Measurements from ENCODE around the gene SH3PXD2B.
"Not testable (repeated sequence)": the region's sequence is repeated elsewhere in the genome, so short reads cannot be mapped to it uniquely, and the experiment has no call there.

Gene SH3PXD2B

GRCh38 chr5:172491481-172491880, 37.2 kb upstream of the SH3PXD2B start:
- Mint-ChIP-seq H3K36me3 (no peaks in the 10 kb centered on the region), H3K27me3 (peaks cover 20% of the 10 kb centered on the region), H3K9me3 (no peaks in the 10 kb centered on the region), H3K4me3 (no peak overlapping the region), H3K4me1 (no peaks in the 10 kb centered on the region), H3K27ac (no peak overlapping the region)
- no peak for DNase-seq
- CTCF ChIA-PET: interaction anchor here (1.4 to 1.5 kb wide), 2 partner anchors 12 to 138 kb away, joined by 3 read pairs; no protein-coding TSS in a partner anchor

- Mint-ChIP-seq H3K27me3 (peaks cover 20% of the 10 kb centered on the region), H3K9me3 (no peaks in the 10 kb centered on the region), H3K4me3 (no peak overlapping the region), H3K4me1 (no peaks in the 10 kb centered on the region), H3K36me3 (no peaks in the 10 kb centered on the region), H3K27ac (no peak overlapping the region)
- DNase-seq: no peak
- CTCF ChIA-PET: interaction anchor here (1.4 to 1.5 kb wide), 2 partner anchors 11 to 139 kb away, joined by 3 read pairs; no protein-coding TSS in a partner anchor
Observed at GRCh38 chr5:172490514-172491461, 36.5 kb upstream of the SH3PXD2B start.

- peaks cover 4% of the 10 kb centered on the region for H3K27me3 Mint-ChIP-seq
- DNase-seq: no peak
- no peak overlapping the region for H3K4me3 Mint-ChIP-seq
- no peak overlapping the region for H3K27ac Mint-ChIP-seq
- no peaks in the 10 kb centered on the region for H3K4me1 Mint-ChIP-seq
- peaks cover 10% of the 10 kb centered on the region for H3K9me3 Mint-ChIP-seq
- no peaks in the 10 kb centered on the region for H3K36me3 Mint-ChIP-seq
- CTCF ChIA-PET: no interaction called here
Observed at GRCh38 chr5:172488221-172488620, 33.9 kb upstream of the SH3PXD2B start.

GRCh38 chr5:172487671-172488070, 33.3 kb upstream of the SH3PXD2B start:
- Mint-ChIP-seq H3K27ac (no peak overlapping the region), H3K27me3 (peaks cover 6% of the 10 kb centered on the region), H3K4me1 (no peaks in the 10 kb centered on the region), H3K9me3 (peaks cover 10% of the 10 kb centered on the region), H3K4me3 (no peak overlapping the region), H3K36me3 (no peaks in the 10 kb centered on the region)
- DNase-seq: no peak
- CTCF ChIA-PET: no interaction called here

GRCh38 chr5:172486912-172487311, 32.6 kb upstream of the SH3PXD2B start:
- H3K27me3 Mint-ChIP-seq: peaks cover 8% of the 10 kb centered on the region
- H3K4me3 Mint-ChIP-seq: no peak overlapping the region
- no peaks in the 10 kb centered on the region for H3K4me1 Mint-ChIP-seq
- H3K36me3 Mint-ChIP-seq: no peaks in the 10 kb centered on the region
- CTCF ChIA-PET: no interaction called here
- no peak overlapping the region for H3K27ac Mint-ChIP-seq
- peaks cover 10% of the 10 kb centered on the region for H3K9me3 Mint-ChIP-seq
- DNase-seq: no peak

GRCh38 chr5:172486451-172486850, 32.1 kb upstream of the SH3PXD2B start:
- H3K27me3 Mint-ChIP-seq: peaks cover 8% of the 10 kb centered on the region
- H3K36me3 Mint-ChIP-seq: no peaks in the 10 kb centered on the region
- peaks cover 10% of the 10 kb centered on the region for H3K9me3 Mint-ChIP-seq
- CTCF ChIA-PET: no interaction called here
- H3K4me1 Mint-ChIP-seq: no peaks in the 10 kb centered on the region
- H3K4me3 Mint-ChIP-seq: no peak overlapping the region
- no peak for DNase-seq
- no peak overlapping the region for H3K27ac Mint-ChIP-seq

- H3K27ac Mint-ChIP-seq: no peak overlapping the region
- H3K4me3 Mint-ChIP-seq: no peak overlapping the region
- DNase-seq: no peak
- peaks cover 8% of the 10 kb centered on the region for H3K27me3 Mint-ChIP-seq
- CTCF ChIA-PET: no interaction called here
- peaks cover 10% of the 10 kb centered on the region for H3K9me3 Mint-ChIP-seq
- H3K4me1 Mint-ChIP-seq: no peaks in the 10 kb centered on the region
- no peaks in the 10 kb centered on the region for H3K36me3 Mint-ChIP-seq
Observed at GRCh38 chr5:172485511-172486202, 31.3 kb upstream of the SH3PXD2B start.

GRCh38 chr5:172484664-172485063, 30.3 kb upstream of the SH3PXD2B start:
- peaks cover 10% of the 10 kb centered on the region for H3K9me3 Mint-ChIP-seq
- DNase-seq: no peak
- CTCF ChIA-PET: no interaction called here
- no peak overlapping the region for H3K27ac Mint-ChIP-seq
- no peaks in the 10 kb centered on the region for H3K36me3 Mint-ChIP-seq
- peaks cover 7% of the 10 kb centered on the region for H3K27me3 Mint-ChIP-seq
- H3K4me1 Mint-ChIP-seq: no peaks in the 10 kb centered on the region
- H3K4me3 Mint-ChIP-seq: no peak overlapping the region

- H3K4me3 Mint-ChIP-seq: no peak overlapping the region
- H3K36me3 Mint-ChIP-seq: no peaks in the 10 kb centered on the region
- H3K27ac Mint-ChIP-seq: no peak overlapping the region
- DNase-seq: no peak
- H3K27me3 Mint-ChIP-seq: peaks cover 5% of the 10 kb centered on the region
- H3K9me3 Mint-ChIP-seq: peaks cover 10% of the 10 kb centered on the region
- no peaks in the 10 kb centered on the region for H3K4me1 Mint-ChIP-seq
- CTCF ChIA-PET: interaction anchor here (1.0 to 5.9 kb wide), 3 partner anchors 10 to 215 kb away, joined by 3 to 68 read pairs (median 4); no protein-coding TSS in a partner anchor
Observed at GRCh38 chr5:172482156-172483020, 28.1 kb upstream of the SH3PXD2B start.

GRCh38 chr5:172481011-172481800, 26.9 kb upstream of the SH3PXD2B start:
- DNase-seq: no peak
- no peaks in the 10 kb centered on the region for H3K36me3 Mint-ChIP-seq
- H3K27ac Mint-ChIP-seq: no peak overlapping the region
- H3K9me3 Mint-ChIP-seq: peaks cover 10% of the 10 kb centered on the region
- H3K4me1 Mint-ChIP-seq: no peaks in the 10 kb centered on the region
- CTCF ChIA-PET: interaction anchor here (0.7 to 5.9 kb wide), 4 partner anchors 9 to 234 kb away, joined by 3 to 68 read pairs (median 4); no protein-coding TSS in a partner anchor
- H3K27me3 Mint-ChIP-seq: peaks cover 5% of the 10 kb centered on the region
- no peak overlapping the region for H3K4me3 Mint-ChIP-seq

GRCh38 chr5:172479784-172480115, 25.4 kb upstream of the SH3PXD2B start:
- Mint-ChIP-seq H3K36me3 (no peaks in the 10 kb centered on the region), H3K9me3 (peaks cover 4% of the 10 kb centered on the region), H3K4me1 (no peaks in the 10 kb centered on the region), H3K27me3 (peaks cover 5% of the 10 kb centered on the region), H3K27ac (no peak overlapping the region), H3K4me3 (no peak overlapping the region)
- no peak for DNase-seq
- CTCF ChIA-PET: interaction anchor here (0.8 to 5.9 kb wide), 5 partner anchors 11 to 235 kb away, joined by 3 to 68 read pairs (median 3); no protein-coding TSS in a partner anchor

GRCh38 chr5:172479034-172479783, 24.9 kb upstream of the SH3PXD2B start:
- Mint-ChIP-seq H3K4me1 (no peaks in the 10 kb centered on the region), H3K9me3 (peaks cover under 1% of the 10 kb centered on the region), H3K27ac (no peak overlapping the region), H3K4me3 (no peak overlapping the region), H3K27me3 (peaks cover 5% of the 10 kb centered on the region), H3K36me3 (no peaks in the 10 kb centered on the region)
- CTCF ChIA-PET: interaction anchor here (0.8 to 5.9 kb wide), 6 partner anchors 12 to 235 kb away, joined by 3 to 68 read pairs (median 4); no protein-coding TSS in a partner anchor
- peak; percentile 79 for DNase-seq

- not testable (repeated sequence) for H3K27me3 Mint-ChIP-seq, H3K36me3 Mint-ChIP-seq, H3K27ac Mint-ChIP-seq, H3K9me3 Mint-ChIP-seq, H3K4me3 Mint-ChIP-seq, H3K4me1 Mint-ChIP-seq, DNase-seq
- CTCF ChIA-PET: interaction anchor here (0.8 to 5.9 kb wide), 4 partner anchors 19 to 236 kb away, joined by 3 to 68 read pairs (median 4); no protein-coding TSS in a partner anchor
Observed at GRCh38 chr5:172478695-172479033, 24.3 kb upstream of the SH3PXD2B start.

Measured in activated naive CD4-positive, alpha-beta T cell treated with anti-CD3 and anti-CD28 coated beads, Interleukin-2, amount 10 ng/mL, durations not matched to agents 7 days and 5 days (primary cell).